ENCODE data around the gene RPL37.

DNA sequence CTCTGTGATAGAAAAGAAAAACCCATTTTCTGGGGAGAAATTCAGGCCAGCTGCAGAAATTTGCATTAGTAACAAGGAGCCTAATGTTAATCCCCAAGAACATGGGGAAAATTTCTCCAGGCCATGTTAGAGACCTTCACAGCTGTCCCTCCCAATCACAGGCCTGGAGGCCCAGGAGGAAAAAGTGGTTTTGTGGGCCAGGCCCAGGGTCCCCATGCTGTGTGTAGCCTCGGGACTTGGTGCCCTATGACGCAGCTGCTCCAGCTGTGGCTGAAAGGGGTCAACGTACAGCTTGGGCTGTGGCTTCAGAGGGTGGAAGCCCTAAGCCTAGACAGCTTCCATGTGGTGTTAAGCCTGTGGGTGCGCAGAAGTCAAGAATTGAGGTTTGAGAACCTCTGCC, 47.3 kb upstream of the RPL37 start:
- no peak for TF ChIP-seq POLR2AphosphoS5 (IDR thresholded peaks at IDR 0.05; ENCODE audit: low read depth, low read length)
- TF ChIP-seq POLR2A (IDR thresholded peaks at IDR 0.05; ENCODE audit: low read depth, low read length), result no peak
- no peak for TF ChIP-seq TAF1 (IDR thresholded peaks at IDR 0.05; ENCODE audit: low read depth, low read length)
- TF ChIP-seq SPI1 (IDR thresholded peaks at IDR 0.05; ENCODE audit: low read depth, low read length), result no peak
- TF ChIP-seq POU2F2 (IDR thresholded peaks at IDR 0.05; ENCODE audit: low read depth, low read length), result no peak

Measured in GM12891 (cell line).